AG09319 (cell line): ENCODE measurements around the gene DPH3.

Experiments
- DNase-seq: peaks from one replicate; pipeline ENCODE4 v3.0.0-alpha.2; 2010; ENCODE audit warnings: low read depth; ENCODE audit errors: extremely low read depth
- CTCF ChIP-seq: IDR thresholded peaks from 2 replicates; pipeline ENCODE4 v1.5.1; 2011; ENCODE audit warnings: low read depth, mild to moderate bottlenecking, inconsistent platforms, low read length, moderate library complexity

DPH3 gene

DNA sequence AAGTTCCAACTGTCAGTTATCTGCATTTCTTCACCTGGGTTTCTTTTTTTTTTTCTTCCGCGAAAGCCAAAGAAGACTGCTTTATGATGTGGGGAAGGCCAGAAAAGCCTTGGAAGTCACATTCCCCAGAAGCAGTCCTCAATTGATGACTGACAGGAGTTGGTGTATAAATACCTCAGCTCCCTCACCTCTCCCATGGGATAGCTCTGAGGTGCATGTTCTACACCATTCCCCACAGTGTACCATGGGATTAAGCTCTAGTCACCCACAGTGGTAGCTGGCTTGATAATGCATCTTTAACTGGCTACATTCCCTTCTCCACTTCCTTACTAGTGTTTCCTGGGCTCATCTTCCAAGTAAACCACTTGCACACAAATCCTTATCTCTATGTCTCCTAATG is 30.5 kb downstream of the DPH3 start:
- TF ChIP-seq CTCF = no peak
- DNase-seq = no peak

DNA sequence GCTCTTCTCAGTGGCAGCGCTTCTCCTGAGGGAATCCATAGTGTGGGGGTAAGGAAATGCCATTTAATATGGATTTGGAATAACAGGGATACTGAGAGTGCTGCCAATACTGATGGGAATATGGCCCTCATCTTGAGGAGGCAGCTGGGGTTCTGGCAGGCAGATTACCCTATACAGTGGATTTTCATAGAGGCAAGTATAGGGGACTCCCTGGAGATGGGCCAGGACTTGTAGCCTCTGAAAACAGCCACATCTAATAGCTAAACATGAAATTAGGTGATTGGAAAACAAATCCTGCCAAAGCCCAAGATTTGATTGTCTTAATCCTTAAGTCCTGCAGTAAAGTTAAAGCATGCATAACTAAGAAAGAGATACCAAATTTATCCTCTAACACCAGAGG is 30.9 kb downstream of the DPH3 start:
- DNase-seq = no peak

GRCh38 chr3:16231983-16232382 is 32.8 kb downstream of the DPH3 start:
- DNase-seq = no peak
- TF ChIP-seq CTCF = no peak

More for the DNA sequence above, 30.9 kb downstream of the DPH3 start:
- TF ChIP-seq CTCF = no peak

- TF ChIP-seq CTCF = no peak
- no peak for DNase-seq
Observed at GRCh38 chr3:16229681-16230080, 35.1 kb downstream of the DPH3 start.

DNA sequence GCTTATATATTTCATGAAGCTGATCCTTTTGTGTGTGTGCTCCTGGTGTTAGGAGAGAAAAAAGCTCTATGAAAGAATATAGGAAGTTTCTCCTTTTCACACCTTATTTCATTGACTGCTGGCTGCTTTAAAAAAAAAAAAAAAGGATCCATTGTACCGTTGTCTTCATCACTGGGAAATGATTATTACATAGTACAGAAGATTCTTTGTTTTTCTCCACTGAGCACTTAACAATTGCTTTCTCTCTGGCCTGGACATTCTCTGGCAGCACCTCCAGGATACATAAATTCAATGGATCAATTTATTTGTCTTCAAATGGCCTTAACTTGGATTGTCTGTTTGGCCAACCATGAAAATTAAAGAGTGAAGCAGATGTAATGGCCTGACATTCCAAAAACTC is 37.2 kb downstream of the DPH3 start:
- no peak for TF ChIP-seq CTCF
- DNase-seq = no peak

DNA sequence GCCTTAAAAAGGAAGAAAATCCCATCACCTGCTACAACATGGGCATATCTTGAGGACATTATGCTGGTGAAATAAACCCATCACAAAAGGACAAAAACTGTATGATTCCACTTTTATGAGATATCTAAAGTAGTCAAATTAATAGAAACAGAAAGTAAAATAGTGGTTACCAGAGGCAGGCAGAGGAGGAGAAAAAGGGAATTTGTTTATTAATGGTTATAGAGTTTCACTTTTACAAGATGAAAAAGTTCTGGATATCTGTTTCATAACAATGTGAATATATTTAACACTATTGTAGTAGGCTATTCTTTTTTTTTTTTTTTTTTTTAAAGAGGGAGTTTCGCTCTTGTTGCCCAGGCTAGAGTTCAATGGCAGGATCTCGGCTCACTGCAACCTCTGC is 40.4 kb downstream of the DPH3 start:
- no peak for TF ChIP-seq CTCF
- DNase-seq = no peak

- no peak for DNase-seq
- no peak for TF ChIP-seq CTCF
Observed at GRCh38 chr3:16222547-16222946, 42.2 kb downstream of the DPH3 start.
